B cell (primary cell): ENCODE measurements around the gene PBOV1. TPM values are rescaled to one million over a fixed set of nuclear protein-coding genes. Genes with fewer than 3 reads are reported as not detected.

Experiments used
- ATAC-seq: fragments of 200-7000 bp; cut with Tn5 transposase; one replicate; pipeline ENCODE4 v1.10.0; 2021; ENCODE audit warnings: low read depth, mild to moderate bottlenecking, moderate number of reproducible peaks, moderate library complexity
- CTCF ChIA-PET: fragments of 350-600 bp; sonication (Branson Sonifier 250); formaldehyde crosslinking; loops from one replicate; lab custom pipeline; 2021; ENCODE audit warnings: antibody characterized with exemption, inconsistent platforms; lab: Charles Lee
- POLR2A ChIA-PET: fragments of 350-600 bp; sonication (Branson Sonifier 250); formaldehyde crosslinking; loops from one replicate; lab custom pipeline; 2021; ENCODE audit warnings: antibody characterized with exemption; lab: Charles Lee
- DNase-seq: peaks from one replicate; pipeline ENCODE4 v3.0.0; 2013
- H2AFZ ChIP-seq: 2 replicates; pipeline ENCODE4 v1.6.1; 2012; ENCODE audit warnings: mild to moderate bottlenecking, low read depth, low read length; ENCODE audit not compliant: insufficient read depth, poor library complexity, severe bottlenecking
- H3K27ac ChIP-seq, 2 donors: 1 replicate in 1 of 2; 2 replicates in 1 of 2; pipeline ENCODE4 v1.5.1; 2012 to 2013; ENCODE audit warnings: low read length in 2 of 2, mild to moderate bottlenecking in 2 of 2, moderate library complexity in 1 of 2
- H3K27me3 ChIP-seq, 4 experiments: fragments of 200-600 bp in 1 of 4; sonication (generic) in 1 of 4; replicated peaks in 1 of 4; 1 replicate in 2 of 4; 2 replicates in 2 of 4; pipeline versions ENCODE4 v1.6.1 to v1.7.0; 2013 to 2016; ENCODE audit warnings: low read length in 3 of 4, mild to moderate bottlenecking in 2 of 4, mixed read lengths in 1 of 4, moderate library complexity in 1 of 4; ENCODE audit not compliant: insufficient read depth in 4 of 4, control insufficient read depth in 3 of 4; ENCODE audit errors: control extremely low read depth in 1 of 4
- H3K36me3 ChIP-seq, 2 experiments: replicated peaks in 1 of 2; 1 replicate in 1 of 2; 2 replicates in 1 of 2; pipeline versions ENCODE4 v1.6.1 to v1.7.1; 2013; ENCODE audit warnings: low read length in 1 of 2; ENCODE audit not compliant: insufficient read depth in 2 of 2, control insufficient read depth in 1 of 2; ENCODE audit errors: control extremely low read depth in 1 of 2, extremely low read depth in 1 of 2
- H3K4me1 ChIP-seq, 2 donors: fragments of 200-600 bp in 1 of 2; sonication (generic) in 1 of 2; 1 replicate in 1 of 2; 2 replicates in 1 of 2; pipeline versions ENCODE4 v1.5.1 to v1.6.1; 2013 to 2017; ENCODE audit warnings: low read length in 2 of 2; ENCODE audit not compliant: control insufficient read depth in 2 of 2, insufficient read depth in 2 of 2
- H3K4me2 ChIP-seq: replicated peaks from 2 replicates; pipeline ENCODE3; 2012; ENCODE audit warnings: mild to moderate bottlenecking, low read depth, low read length; ENCODE audit not compliant: poor library complexity, severe bottlenecking
- H3K4me3 ChIP-seq, 5 experiments: fragments of 200-600 bp in 1 of 5; sonication (generic) in 1 of 5; 1 replicate in 3 of 5; 2 replicates in 2 of 5; pipeline versions ENCODE4 v1.5.1 to v1.7.0; 2011 to 2016; ENCODE audit warnings: low read length in 4 of 5, mild to moderate bottlenecking in 4 of 5, low read depth in 2 of 5, control low read depth in 1 of 5, moderate library complexity in 1 of 5; ENCODE audit not compliant: insufficient read depth in 1 of 5; ENCODE audit errors: control extremely low read depth in 1 of 5, extremely low read depth in 1 of 5
- H3K79me2 ChIP-seq: fragments of 200-600 bp; sonication (generic); one replicate; pipeline ENCODE4 v1.6.0; 2016; ENCODE audit warnings: low read length; ENCODE audit not compliant: control insufficient read depth, insufficient read depth
- H3K9ac ChIP-seq: fragments of 200-600 bp; sonication (generic); 2 replicates; pipeline ENCODE4 v1.6.1; 2017; ENCODE audit warnings: mild to moderate bottlenecking, low read length, moderate library complexity
- H3K9me3 ChIP-seq, 3 donors: one replicate each; pipeline versions ENCODE4 v1.6.1 to v1.7.1; 2013; ENCODE audit warnings: low read length in 2 of 3; ENCODE audit not compliant: control insufficient read depth in 2 of 3, insufficient read depth in 1 of 3; ENCODE audit errors: control extremely low read depth in 1 of 3
- H4K20me1 ChIP-seq: 2 replicates; pipeline ENCODE4 v1.6.0; 2012; ENCODE audit warnings: mild to moderate bottlenecking, low read length; ENCODE audit not compliant: insufficient read depth, control insufficient read depth, poor library complexity, severe bottlenecking
- H3K27ac Mint-ChIP-seq: one replicate; pipeline ENCODE4 v1.8.0; 2021; ENCODE audit warnings: mixed read lengths
- H3K27me3 Mint-ChIP-seq: one replicate; pipeline ENCODE4 v1.8.0; 2021; ENCODE audit warnings: mixed read lengths
- H3K4me1 Mint-ChIP-seq: one replicate; pipeline ENCODE4 v1.8.0; 2021; ENCODE audit warnings: mixed read lengths
- H3K4me3 Mint-ChIP-seq: one replicate; pipeline ENCODE4 v1.8.0; 2021; ENCODE audit warnings: mixed read lengths
- H3K9me3 Mint-ChIP-seq: one replicate; pipeline ENCODE4 v1.8.0; 2022; ENCODE audit warnings: mixed read lengths; ENCODE audit not compliant: insufficient read depth
- CTCF ChIP-seq: fragments of 200-600 bp; IDR thresholded peaks from one replicate; pipeline ENCODE4 v1.8.0; 2022; ENCODE audit warnings: antibody characterized with exemption, mild to moderate bottlenecking
- EZH2 ChIP-seq: IDR thresholded peaks from 2 replicates; pipeline ENCODE4 v1.6.1; 2012; ENCODE audit warnings: borderline replicate concordance, low read depth, mild to moderate bottlenecking, moderate library complexity, low read length; ENCODE audit not compliant: insufficient read depth, poor library complexity, severe bottlenecking
- WGBS: methylation state at CpG from one replicate; pipeline ENCODE4 v1.1.5; 2013; ENCODE audit warnings: missing lambda C conversion rate; ENCODE audit not compliant: insufficient coverage; 5-methylcytosine and 5-hydroxymethylcytosine counted together
- intact Hi-C: fragments of 100-400 bp; cut with micrococcal nuclease; formaldehyde crosslinking; loops from one replicate; pipeline ENCODE4 v1.10.0; 2022
- polyA plus RNA-seq: library from polyadenylated mRNA; depleted of rRNA; stranded (reverse); fragments of >200 nt; gene quantifications from 2 replicates; pipeline ENCODE4 v1.2.3, GENCODE V29; 2012
- total RNA-seq, 2 donors: library from RNA; stranded (reverse); fragments of 120-200 nt in 1 of 2; gene quantifications; 1 replicate in 1 of 2; 2 replicates in 1 of 2; pipeline versions ENCODE4 v1.2.3 to v1.2.4, GENCODE V29; 2013 to 2022

Gene PBOV1
- total and polyA plus RNA-seq, 2 donors (not counting 1 experiment from before 2014, with no cell fraction given), result not detected

- H3K4me3 ChIP-seq, result no peak overlapping the region
- Mint-ChIP-seq H3K4me3 (no peak overlapping the region), H3K27me3 (peaks cover 16% of the 10 kb centered on the region), H3K27ac (no peak overlapping the region), H3K9me3 (no peaks in the 10 kb centered on the region), H3K4me1 (peaks cover 15% of the 10 kb centered on the region)
- ATAC-seq (no peak), DNase-seq (no peak)
- peaks cover 6 to 10% of the 10 kb centered on the region in 2 donors for H3K4me1 ChIP-seq
- ChIA-PET CTCF (no interaction called here), POLR2A (no interaction called here)
- H3K9me3 ChIP-seq, result no peaks in the 10 kb centered on the region
- no peak overlapping the region for H2AFZ ChIP-seq
- intact Hi-C loops, result no loop called here
- WGBS, result 95% methylated on average over 7 of the region's 11 CpGs
- H3K27ac ChIP-seq, result no peak overlapping the region
- peaks cover 0 to 10% (median 2%) of the 10 kb centered on the region in 4 experiments for H3K27me3 ChIP-seq
- H4K20me1 ChIP-seq, result no peaks in the 10 kb centered on the region
- TF ChIP-seq CTCF (no peak), EZH2 (no peak)
- no peaks in the 10 kb centered on the region for H3K36me3 ChIP-seq
- H3K4me2 ChIP-seq, result no peak overlapping the region
- no peaks in the 10 kb centered on the region for H3K79me2 ChIP-seq
- no peak overlapping the region for H3K9ac ChIP-seq
These were observed 11.4 kb upstream of the PBOV1 start for GRCh38 chr6:138229663-138230179.

GRCh38 chr6:138229072-138229471, 10.8 kb upstream of the PBOV1 start:
- no peaks in the 10 kb centered on the region for H3K36me3 ChIP-seq
- H3K27ac ChIP-seq, result no peak overlapping the region
- no peak overlapping the region for H2AFZ ChIP-seq
- peaks cover 0 to 10% (median 3%) of the 10 kb centered on the region in 4 experiments for H3K27me3 ChIP-seq
- no peak for ATAC-seq
- no peak overlapping the region for H3K4me3 Mint-ChIP-seq
- no peaks in the 10 kb centered on the region for H3K79me2 ChIP-seq
- CTCF ChIA-PET, result no interaction called here
- peaks cover 15% of the 10 kb centered on the region for H3K4me1 Mint-ChIP-seq
- H3K9me3 Mint-ChIP-seq, result no peaks in the 10 kb centered on the region
- no peaks in the 10 kb centered on the region for H3K9me3 ChIP-seq
- no peak overlapping the region for H3K4me2 ChIP-seq
- POLR2A ChIA-PET, result no interaction called here
- H3K27ac Mint-ChIP-seq, result no peak overlapping the region
- H3K4me1 ChIP-seq, result peaks cover 6 to 10% of the 10 kb centered on the region in 2 donors
- intact Hi-C loops, result no loop called here
- H4K20me1 ChIP-seq, result no peaks in the 10 kb centered on the region
- DNase-seq, result no peak
- H3K9ac ChIP-seq, result no peak overlapping the region
- H3K27me3 Mint-ChIP-seq, result peaks cover 16% of the 10 kb centered on the region
- no peak overlapping the region for H3K4me3 ChIP-seq
- no peak for TF ChIP-seq CTCF
- no peak for TF ChIP-seq EZH2
- 100% methylated on average over 1 of the region's 4 CpGs for WGBS
